Activated CD8-positive, alpha-beta memory T cell treated with anti-CD3 and anti-CD28 coated beads for 1 hour (primary cell): ENCODE results near the gene GGTLC2.
"Not testable (repeated sequence)": the region's sequence is repeated elsewhere in the genome, so short reads cannot be mapped to it uniquely, and the experiment has no call there.

Experiments
- DNase-seq, 2 donors: peaks; one replicate each; pipeline ENCODE4 v3.0.0-alpha.2; 2020; ENCODE audit warnings: low read depth in 1 of 2; ENCODE audit errors: extremely low read depth in 1 of 2

Gene GGTLC2

GRCh38 chr22:22636260-22636659 lies 8.2 kb upstream of the GGTLC2 start:
- DNase-seq: not testable (repeated sequence)

DNA sequence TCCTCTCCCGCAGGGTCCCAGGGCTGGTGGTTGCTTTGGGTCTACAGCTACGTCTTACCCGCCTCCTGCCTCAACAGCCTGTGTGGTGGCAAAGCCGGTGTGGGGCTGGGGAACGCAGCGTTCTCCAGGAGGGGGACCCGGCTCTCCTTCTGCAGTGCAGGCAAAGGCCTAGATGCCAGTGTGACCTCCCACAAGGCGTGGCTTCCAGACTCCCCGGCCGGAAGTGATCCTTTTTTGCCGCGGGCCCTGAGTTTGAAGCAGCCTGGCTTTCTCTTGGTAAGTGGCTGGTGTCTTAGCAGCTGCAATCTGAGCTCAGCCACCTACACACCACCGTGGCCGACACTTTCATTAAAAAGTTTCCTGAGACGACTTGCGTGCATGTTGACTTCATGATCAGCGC lies 6.1 kb upstream of the GGTLC2 start:
- not testable (repeated sequence) for DNase-seq

- not testable (repeated sequence) for DNase-seq
Observed at GRCh38 chr22:22642255-22642654, 2.2 kb upstream of the GGTLC2 start.

DNA sequence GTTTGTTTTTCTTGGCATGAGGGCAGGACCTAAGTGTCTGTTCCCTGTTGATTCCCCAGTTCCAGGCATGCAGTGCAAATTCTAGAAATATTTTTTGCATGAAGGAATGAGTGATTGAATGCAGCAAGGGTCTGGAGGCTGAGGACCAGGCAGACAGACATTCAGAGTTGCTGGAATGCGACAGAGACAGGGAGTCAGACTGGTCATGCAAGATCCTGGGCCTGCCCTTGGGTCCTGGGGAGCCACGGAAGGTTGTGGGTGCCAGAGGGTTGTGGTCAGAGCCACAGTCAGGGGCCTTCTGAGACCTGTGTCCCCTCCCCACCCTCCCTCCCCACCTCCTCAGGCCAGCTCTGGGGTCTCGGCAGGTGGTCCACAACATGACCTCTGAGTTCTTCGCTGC lies 1.6 kb downstream of the GGTLC2 start:
- not testable (repeated sequence) for DNase-seq

GRCh38 chr22:22647952-22648351 lies 3.5 kb downstream of the GGTLC2 start:
- not testable (repeated sequence) for DNase-seq

DNA sequence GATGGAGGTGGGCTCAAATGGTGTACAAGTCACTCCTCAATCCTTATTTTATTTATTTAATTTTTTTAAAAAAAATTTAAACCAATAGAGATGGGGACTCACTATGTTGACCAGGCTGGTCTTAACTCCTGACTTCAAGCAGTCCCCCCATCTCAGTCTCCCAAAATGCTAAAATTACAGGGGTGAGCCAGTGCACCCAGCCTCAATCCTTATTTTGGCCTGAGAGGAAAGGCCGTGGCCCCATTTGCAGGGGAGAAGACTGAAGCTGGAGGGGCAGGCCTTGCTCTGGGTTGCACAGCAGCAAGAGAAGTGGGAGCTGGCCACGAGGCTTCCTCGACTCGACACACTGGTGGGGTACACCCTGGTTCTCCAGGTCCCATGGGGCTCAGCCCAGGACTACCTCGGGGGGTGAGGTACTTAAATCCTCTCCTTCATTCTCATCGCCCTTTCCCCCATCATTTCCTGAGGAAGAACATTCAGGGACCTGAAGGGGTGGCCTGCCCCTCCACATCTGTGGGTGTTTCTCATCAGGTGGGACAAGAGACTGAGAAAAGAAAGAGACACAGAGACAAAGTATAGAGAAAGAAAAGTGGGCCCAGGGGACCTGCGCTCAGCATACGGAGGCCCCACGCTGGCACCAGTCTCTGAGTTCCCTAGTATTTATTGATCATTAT lies 4.6 kb downstream of the GGTLC2 start:
- not testable (repeated sequence) for DNase-seq

GRCh38 chr22:22649761-22650160 lies 5.3 kb downstream of the GGTLC2 start:
- not testable (repeated sequence) for DNase-seq

DNA sequence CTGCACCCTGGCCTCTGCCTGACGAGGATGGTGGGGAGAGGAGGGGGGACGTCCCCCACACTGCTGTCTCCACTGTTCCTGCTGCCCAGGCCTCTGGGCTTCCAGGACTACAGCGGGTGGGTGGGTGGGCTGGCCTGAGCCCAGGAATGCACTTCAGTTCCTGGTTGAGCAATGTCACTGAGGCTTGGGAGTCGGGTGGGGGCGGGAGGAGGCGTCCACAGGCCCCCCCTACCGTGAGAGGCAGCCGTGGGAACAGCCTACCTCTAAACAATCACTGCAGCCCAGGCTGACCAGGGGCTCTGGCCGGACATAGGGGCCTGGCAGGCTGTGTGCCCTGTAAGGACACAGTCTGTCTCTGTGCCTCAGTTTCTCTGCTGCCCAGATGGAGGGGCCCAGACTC lies 6.0 kb downstream of the GGTLC2 start:
- not testable (repeated sequence) for DNase-seq

GRCh38 chr22:22650803-22651515 lies 6.5 kb downstream of the GGTLC2 start:
- DNase-seq: not testable (repeated sequence)

DNA sequence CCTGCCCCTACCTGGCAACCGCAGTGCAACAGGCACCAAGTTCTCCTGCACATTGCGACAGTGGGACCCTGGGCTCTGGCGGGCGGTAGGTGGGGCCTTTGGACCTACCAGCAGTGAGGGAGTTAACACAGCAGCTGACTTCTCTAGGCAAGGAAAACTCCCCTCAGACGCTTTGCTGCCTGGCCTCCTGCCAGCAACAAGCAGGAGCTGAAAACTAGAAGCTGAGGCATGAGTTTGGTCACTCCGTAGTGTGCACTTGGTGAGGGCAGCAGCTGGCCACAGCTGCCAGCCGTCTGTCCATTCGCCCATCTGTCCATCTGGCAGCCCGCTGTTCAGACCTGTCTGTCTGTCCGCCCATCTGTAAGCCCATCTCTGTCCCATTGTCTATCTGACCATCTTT lies 7.2 kb downstream of the GGTLC2 start:
- not testable (repeated sequence) for DNase-seq

GRCh38 chr22:22652102-22652501 lies 7.7 kb downstream of the GGTLC2 start:
- not testable (repeated sequence) for DNase-seq

DNA sequence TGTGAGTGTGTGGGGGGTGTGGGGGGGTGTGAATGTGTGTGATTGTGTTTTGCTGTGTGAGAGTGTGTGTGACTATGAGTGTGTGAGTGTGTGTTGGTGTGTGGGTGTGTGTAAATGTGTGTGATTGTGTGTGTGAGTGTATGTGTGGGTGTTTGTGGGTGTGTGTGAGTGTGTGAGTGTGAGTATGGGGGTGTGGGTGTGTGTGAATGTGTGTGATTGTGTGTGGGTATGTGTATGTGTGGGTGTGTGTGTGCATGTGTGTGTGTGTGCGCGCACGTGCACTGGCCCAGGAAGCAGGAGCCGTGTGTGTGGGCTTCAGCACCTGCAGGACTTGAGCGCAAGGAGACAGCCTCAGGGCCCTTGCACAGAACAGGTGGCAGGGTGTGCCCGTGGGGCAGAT lies 8.2 kb downstream of the GGTLC2 start:
- not testable (repeated sequence) for DNase-seq

GRCh38 chr22:22653677-22654381 lies 9.4 kb downstream of the GGTLC2 start:
- DNase-seq: not testable (repeated sequence)

DNA sequence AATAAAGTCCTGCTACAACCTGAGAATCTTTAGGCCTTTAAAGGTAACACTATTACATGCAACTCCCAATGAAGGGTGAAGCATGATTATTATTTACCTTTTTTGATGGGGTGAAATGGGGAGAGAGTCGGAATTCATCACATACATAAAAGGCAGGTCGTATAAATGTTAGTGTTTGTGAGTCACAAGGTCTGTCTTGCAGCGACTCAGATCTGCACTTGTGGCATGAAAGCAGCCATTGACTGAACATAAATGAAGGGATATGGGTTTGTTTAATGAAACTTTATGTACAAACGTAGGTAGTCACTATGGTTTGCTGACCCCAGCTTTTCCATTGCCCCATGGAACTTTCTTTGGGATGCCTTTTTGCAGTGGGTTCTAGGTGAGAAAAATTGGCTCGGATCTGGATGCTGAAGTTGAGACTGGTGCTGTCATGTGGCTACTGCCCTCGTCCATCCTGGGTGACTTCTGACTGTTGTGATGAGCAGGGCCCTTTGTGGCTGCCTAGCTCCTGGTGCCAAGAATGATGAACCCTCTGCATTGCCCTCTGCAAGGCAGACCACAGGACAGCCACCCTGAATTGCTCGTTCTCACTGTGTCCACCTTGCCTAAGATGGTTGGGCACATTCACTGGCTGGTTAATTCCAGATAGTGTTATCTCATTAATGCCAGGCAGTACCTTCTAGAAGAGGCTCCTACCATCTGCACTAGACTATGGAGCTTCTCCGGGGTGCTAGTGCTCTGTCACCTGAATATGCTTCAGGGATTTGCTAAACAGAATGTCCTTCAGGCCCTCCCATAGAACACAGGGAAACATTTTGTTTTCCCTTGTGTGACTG lies 11.3 kb downstream of the GGTLC2 start:
- DNase-seq: no peak

- no peak for DNase-seq
Observed at GRCh38 chr22:22657712-22658111, 13.3 kb downstream of the GGTLC2 start.

DNA sequence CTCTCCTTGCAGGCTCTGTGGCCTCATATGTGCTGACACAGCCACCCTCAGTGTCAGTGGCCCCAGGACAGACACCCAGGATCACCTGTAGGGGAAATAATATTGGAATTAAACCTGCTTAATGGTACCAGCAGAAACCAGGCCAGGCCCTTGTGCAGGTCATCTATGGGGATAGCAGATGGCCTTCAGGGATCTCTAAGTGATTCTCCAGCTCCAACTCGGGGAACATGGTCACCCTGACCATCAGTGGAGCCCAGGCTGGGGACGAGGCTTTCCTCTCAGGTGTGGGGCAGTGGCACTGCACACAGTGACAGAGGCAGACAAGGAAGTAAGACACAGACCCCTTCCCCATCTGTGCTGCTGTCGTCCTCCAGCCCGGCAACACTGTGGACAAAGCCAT lies 16.9 kb downstream of the GGTLC2 start:
- DNase-seq: no peak

DNA sequence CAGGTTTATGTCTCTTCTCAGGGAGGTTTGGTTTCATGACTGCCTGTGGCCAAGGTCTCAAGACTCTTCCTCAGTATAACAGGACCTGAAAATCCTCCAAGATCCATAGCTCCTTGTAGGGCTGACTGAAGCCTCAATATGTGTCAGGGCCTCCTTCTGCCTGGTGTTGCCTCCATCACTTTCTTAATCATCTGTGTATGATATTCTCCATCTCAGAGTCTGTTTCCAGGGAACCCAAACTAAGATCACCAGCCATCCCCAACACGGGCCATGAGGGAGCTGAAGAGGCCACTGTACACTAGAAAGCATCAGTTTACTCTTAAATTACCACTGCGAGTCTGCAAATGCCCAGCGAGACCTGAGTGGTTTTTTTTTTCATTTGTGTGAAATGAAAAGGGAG lies 17.7 kb downstream of the GGTLC2 start:
- DNase-seq: no peak

DNA sequence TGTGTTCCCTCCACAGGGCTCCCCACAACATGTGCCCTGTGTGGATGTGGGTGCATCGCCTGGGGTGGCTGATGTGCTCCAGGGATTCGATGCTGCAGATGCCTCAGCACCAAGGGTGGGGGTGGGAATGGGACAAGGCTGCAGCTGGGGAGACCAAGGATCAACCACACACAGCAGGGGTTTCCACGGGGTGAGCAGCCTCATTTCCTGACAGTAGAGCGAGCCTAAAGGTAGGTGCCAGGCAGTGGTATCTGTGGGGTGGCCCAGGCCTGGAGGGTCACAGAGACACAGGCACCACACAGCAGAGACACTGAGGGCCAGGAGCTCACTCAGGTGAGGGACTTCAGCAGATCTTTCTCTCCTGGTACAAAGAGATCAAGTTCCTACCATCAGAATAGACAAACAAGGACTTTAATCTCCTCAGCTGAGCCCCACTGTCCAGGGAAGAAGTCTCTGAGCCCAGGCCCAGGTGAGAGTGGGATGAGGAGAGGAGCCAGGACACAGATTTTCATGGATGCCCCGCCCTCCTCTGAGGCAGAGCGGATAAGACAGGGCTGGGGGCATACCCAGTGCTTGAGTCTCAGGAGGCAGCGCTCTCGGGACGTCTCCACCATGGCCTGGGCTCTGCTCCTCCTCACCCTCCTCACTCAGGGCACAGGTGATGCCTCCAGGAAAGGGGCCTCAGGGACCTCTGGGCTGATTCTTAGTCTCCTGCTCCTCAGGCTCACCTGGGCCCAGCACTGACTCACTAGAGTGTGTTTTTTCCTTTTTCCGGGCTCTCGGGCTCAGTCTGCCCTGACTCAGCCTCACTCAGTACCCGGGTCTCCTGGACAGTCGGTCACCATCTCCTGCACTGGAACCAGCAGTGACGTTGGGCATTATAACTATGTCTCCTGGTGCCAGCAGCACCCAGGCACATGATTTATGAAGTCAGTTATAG lies 19.7 kb downstream of the GGTLC2 start:
- DNase-seq: no peak

DNA sequence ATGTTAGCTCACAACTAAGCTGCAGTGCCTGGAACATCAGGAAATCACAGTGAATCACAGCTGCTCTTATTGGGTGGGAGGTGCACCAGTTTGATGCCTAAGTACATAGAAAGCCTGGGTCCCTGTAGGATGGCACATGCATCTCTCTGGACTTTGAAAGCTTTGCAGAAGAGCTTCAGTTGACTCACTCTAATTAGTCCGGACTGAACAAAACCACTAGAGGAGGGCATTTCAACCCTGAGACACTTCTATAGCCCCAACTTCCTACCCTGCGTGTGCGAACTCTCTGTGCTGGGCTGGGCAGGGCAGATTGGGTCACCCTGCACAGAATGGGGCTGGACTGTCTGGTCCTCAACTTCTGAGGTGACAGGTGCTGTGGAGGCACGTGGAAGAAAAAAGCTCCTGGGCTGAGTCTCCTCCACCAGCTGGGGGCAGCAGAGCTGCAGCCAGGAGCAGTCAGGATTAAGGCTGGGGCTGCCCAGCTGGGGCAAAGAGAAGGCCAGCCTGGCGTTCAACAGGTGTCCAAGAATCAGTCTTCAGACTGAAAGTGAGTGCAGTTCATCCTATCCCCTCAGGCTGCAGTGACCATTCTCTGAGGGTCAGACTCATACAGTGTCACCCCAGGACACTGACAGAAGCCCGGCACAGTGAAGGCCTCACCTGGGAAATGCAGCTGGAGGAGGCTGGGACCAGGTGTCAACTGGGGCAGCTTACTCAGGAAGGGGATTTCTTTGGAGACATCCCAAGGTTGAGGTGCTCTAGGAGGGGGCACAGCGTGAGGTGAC lies 22.1 kb downstream of the GGTLC2 start:
- DNase-seq: no peak
